SK-N-SH treated with all-trans-retinoic acid at 6 μM for 48 hours (cell line): ENCODE data around the gene RFWD3.

Experiments used
- ATAC-seq: fragments of 200-7000 bp; cut with Tn5 transposase; 3 replicates; pipeline ENCODE4 v1.9.1; 2020; ENCODE audit warnings: mild to moderate bottlenecking, moderate library complexity
- BACH2 ChIP-seq: fragments of 250-450 bp; sonication (Bioruptor Pico); IDR thresholded peaks from 2 replicates; pipeline ENCODE4 v1.9.0; 2021; ENCODE audit warnings: mild to moderate bottlenecking, borderline replicate concordance
- CREB5 ChIP-seq: fragments of 250-450 bp; sonication (Bioruptor Pico); IDR thresholded peaks from 2 replicates; pipeline ENCODE4 v1.5.1; 2020; ENCODE audit warnings: low read depth, mild to moderate bottlenecking, moderate library complexity
- GLIS3 ChIP-seq: fragments of 250-450 bp; sonication (Bioruptor Pico); IDR thresholded peaks from 2 replicates; pipeline ENCODE4 v1.5.0; 2020; ENCODE audit warnings: mild to moderate bottlenecking, moderate library complexity
- ISL1 ChIP-seq: fragments of 250-450 bp; sonication (Bioruptor Pico); IDR thresholded peaks from 2 replicates; pipeline ENCODE4 v2.1.2; 2022; ENCODE audit warnings: mild to moderate bottlenecking, moderate library complexity
- OSR1 ChIP-seq: fragments of 250-450 bp; sonication (Bioruptor Pico); IDR thresholded peaks from 2 replicates; pipeline ENCODE4 v1.8.0; 2022; ENCODE audit warnings: moderate library complexity, mild to moderate bottlenecking, inconsistent platforms
- PATZ1 ChIP-seq: fragments of 250-450 bp; sonication (Bioruptor Pico); IDR thresholded peaks from 2 replicates; pipeline ENCODE4 v1.8.0; 2020; ENCODE audit warnings: mild to moderate bottlenecking, moderate library complexity, borderline replicate concordance
- SNAI2 ChIP-seq: fragments of 250-450 bp; sonication (Bioruptor Pico); IDR thresholded peaks from 2 replicates; pipeline ENCODE4 v1.5.0; 2020; ENCODE audit warnings: mild to moderate bottlenecking, moderate library complexity
- TCF4 ChIP-seq: fragments of 250-450 bp; sonication (Bioruptor Pico); IDR thresholded peaks from 2 replicates; pipeline ENCODE4 v1.8.0; 2021; ENCODE audit warnings: mild to moderate bottlenecking, moderate library complexity, borderline replicate concordance
- ZFP3 ChIP-seq: fragments of 250-450 bp; sonication (Bioruptor Pico); IDR thresholded peaks from 2 replicates; pipeline ENCODE4 v1.5.0; 2020; ENCODE audit warnings: mild to moderate bottlenecking, moderate library complexity
- ZFP30 ChIP-seq: fragments of 450-650 bp; formaldehyde crosslinking; IDR thresholded peaks from 2 replicates; pipeline ENCODE4 v1.5.0; 2022; ENCODE audit warnings: mild to moderate bottlenecking, moderate library complexity
- ZNF70 ChIP-seq: fragments of 450-650 bp; formaldehyde crosslinking; IDR thresholded peaks from 2 replicates; pipeline ENCODE4 v1.5.0; 2020; ENCODE audit warnings: mild to moderate bottlenecking, moderate library complexity
- ZNF8 ChIP-seq: fragments of 450-650 bp; formaldehyde crosslinking; IDR thresholded peaks from 2 replicates; pipeline ENCODE4 v1.5.0; 2020; ENCODE audit warnings: mild to moderate bottlenecking, moderate library complexity

RFWD3 gene

DNA sequence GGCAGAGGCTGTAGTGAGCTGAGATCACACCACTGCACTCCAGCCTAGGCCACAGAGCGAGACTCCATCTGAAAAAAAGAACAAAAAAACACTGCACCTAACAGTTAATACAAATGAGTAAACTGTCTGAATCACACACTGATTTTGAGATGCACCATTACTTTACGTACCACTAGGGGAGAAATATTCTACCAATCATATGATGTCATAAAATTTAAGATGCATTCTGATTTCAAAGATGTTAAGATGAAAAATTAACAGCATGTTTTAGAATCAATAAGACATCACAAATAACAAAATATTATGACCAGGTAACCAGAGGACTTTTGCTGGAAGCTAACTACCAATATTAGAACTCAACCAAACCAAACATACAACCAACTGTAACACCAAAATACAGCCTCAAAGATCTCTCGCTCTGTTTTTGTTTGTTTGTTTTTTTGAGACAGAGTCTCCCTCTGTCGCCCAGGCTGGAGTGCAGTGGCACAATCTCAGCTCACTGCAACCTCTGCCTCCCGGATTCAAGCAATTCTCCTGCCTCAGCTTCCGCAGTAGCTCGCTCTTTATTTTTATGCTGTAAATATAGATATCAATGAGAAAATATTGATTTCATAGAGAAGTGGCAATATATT, 91.4 kb downstream of the RFWD3 start:
- no peak for ATAC-seq
- no peak for TF ChIP-seq GLIS3 (CRISPR knock-in tag)
- no peak for TF ChIP-seq ZNF70
- no peak for TF ChIP-seq ZFP3 (CRISPR knock-in tag)
- TF ChIP-seq OSR1 (CRISPR knock-in tag): no peak
- TF ChIP-seq CREB5 (CRISPR knock-in tag): no peak

DNA sequence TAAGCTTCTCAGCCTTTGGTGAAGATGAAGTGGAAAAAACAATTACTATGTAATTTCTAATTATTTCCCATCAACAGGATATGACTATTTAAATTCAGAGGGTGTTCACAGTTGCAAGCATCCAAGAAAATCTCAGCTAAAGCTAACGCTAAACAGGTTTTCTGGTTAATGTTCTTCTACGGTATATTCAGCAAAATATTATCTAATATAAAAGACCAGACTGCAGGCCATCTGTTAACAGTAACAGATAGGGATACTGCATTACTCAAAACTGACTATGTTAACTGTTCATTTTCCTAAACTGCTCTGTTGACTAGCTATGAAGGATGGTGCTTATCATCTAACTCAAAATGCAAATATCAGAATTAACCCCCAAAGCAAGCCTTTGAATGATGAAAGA, 92.5 kb downstream of the RFWD3 start:
- TF ChIP-seq BACH2 (CRISPR knock-in tag) (no peak), PATZ1 (CRISPR knock-in tag) (no peak), TCF4 (CRISPR knock-in tag) (peak; percentile 83), ISL1 (CRISPR knock-in tag) (0 out of 2 replicates have a peak, but pooled peaks have one; percentile 36), ZNF8 (CRISPR knock-in tag) (peak; percentile 62)
- TF ChIP-seq, all 23 proteins: peak for 3
- no peak for ATAC-seq

DNA sequence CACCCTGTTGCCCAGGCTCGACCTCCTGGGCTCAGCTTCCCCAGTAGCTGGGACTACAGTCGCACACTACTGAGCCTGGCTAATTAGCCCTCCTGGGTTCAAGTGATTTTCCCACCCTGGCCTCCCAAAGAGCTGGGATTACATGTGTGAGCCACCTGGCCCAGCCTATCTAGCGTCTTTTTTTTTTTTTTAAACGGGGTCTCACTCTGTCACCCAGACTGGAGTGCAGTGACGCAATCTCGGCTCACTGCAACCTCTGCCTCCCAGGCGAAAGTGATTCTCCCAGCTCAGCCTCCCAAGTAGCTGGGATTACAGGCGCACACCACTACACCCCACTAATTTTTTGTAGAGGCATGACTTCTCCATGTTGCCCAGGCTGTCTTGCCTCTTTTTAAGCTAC, 93.1 kb downstream of the RFWD3 start:
- TF ChIP-seq SNAI2 (CRISPR knock-in tag): no peak
- TF ChIP-seq GLIS3 (CRISPR knock-in tag): no peak
- no peak for TF ChIP-seq TCF4 (CRISPR knock-in tag)
- TF ChIP-seq BACH2 (CRISPR knock-in tag): no peak
- TF ChIP-seq ZNF70: no peak
- TF ChIP-seq ZFP30 (CRISPR knock-in tag): no peak
- TF ChIP-seq, all 23 proteins: peak for 0
- ATAC-seq: no peak
